ENCODE results near the gene RNF167. TPM values are rescaled to one million over a fixed set of nuclear protein-coding genes. Genes with fewer than 3 reads are reported as not detected.

The RNF167 gene
- total and polyA plus RNA-seq, 2 of the 8 experiments (the other 6 are each of a cell fraction or from before 2014, with no cell fraction given): 140 to 281 TPM

DNA sequence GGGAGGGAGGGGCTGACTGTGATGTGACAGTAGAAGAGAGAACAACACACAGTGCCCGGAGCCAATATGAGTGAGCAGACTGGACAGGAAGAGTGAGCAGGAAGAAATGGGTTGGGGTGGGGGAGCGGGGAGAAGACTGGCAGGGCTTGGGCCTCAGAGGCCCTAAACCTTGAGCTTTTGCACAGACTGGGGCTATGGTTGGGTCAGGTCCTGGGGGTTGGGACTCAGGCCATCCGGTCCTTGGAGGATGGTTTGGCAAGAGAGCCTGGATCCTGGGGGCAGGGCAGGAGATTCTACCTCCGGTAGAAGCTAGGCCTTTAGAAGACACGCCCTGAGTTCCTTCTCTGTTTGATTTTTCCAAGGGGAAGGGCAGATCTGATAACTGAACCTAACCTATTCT is 46.3 kb downstream of the RNF167 start (continued):
- TF ChIP-seq RNF2 (IDR thresholded peaks at IDR 0.05; ENCODE audit: borderline replicate concordance, low read depth, low read length, missing control alignments, poor library complexity, severe bottlenecking) (no peak), EP300 (IDR thresholded peaks at IDR 0.05; ENCODE audit: borderline replicate concordance in 1 of 2, low read depth in 2 of 2, low read length in 2 of 2) (no peak), EGR1 (IDR thresholded peaks at IDR 0.05; ENCODE audit: borderline replicate concordance, low read depth, low read length) (no peak), YY1 (IDR thresholded peaks at IDR 0.05; ENCODE audit: low read depth, low read length) (no peak), JUN (IDR thresholded peaks at IDR 0.05; ENCODE audit: low read depth, low read length) (no peak)
